SK-N-MC (cell line): ENCODE measurements around the gene KCNMA1.

ENCODE experiments used
- EZH2 ChIP-seq: fragments of 200-600 bp; sonication (generic); IDR thresholded peaks from one replicate; pipeline ENCODE4 v1.6.1; 2017; ENCODE audit warnings: antibody characterized with exemption
- FOXP2 ChIP-seq: optimal IDR thresholded peaks from 2 replicates; pipeline ENCODE3; 2011; ENCODE audit warnings: mild to moderate bottlenecking, moderate library complexity; ENCODE audit not compliant: insufficient read depth; ENCODE audit errors: extremely low read length, control extremely low read depth
- POLR2AphosphoS5 ChIP-seq: IDR thresholded peaks from 2 replicates; pipeline ENCODE4 v1.6.1; 2012; ENCODE audit warnings: mild to moderate bottlenecking, low read depth, low read length, borderline replicate concordance

DNA sequence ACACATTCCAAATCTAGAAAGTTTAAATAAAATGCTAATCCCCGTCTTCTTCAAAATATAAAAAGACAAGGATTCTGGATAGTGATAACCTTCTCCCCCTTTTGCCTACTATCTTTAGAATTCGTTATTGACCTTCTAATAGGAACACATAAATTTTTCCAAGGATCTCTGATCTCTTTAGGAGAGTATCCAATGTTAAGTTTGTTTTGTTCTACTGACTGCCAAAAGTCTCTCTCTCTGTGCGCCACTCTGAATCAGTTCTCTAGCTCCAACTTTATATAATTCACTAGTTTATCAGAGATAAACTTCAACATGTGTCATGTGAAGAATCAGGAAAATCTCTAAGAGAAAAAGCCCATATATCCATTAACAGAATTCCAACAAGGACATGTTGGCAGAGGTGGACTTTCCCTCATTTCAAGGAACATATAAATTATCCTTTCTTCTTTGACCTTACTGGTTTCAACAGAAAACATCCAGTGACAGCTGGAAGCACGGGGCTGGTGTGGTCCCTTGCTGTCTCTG is 615.6 kb downstream of the KCNMA1 start:
- TF ChIP-seq POLR2AphosphoS5 (no peak), EZH2 (no peak), FOXP2 (no peak)
